AG10803 (cell line): ENCODE measurements around the gene RPS19.
A peak's percentile ranks its signal among the peaks of the same experiment; 100 is the strongest.
"Not testable (repeated sequence)": the region's sequence is repeated elsewhere in the genome, so short reads cannot be mapped to it uniquely, and the experiment has no call there.

Experiments
- DNase-seq: peaks from one replicate; pipeline ENCODE4 v3.0.0; 2010; ENCODE audit warnings: low read depth
- H3K4me3 ChIP-seq: 2 replicates; pipeline ENCODE4 v1.5.1; 2011; ENCODE audit warnings: mild to moderate bottlenecking, low read length, control low read depth
- TF ChIP-seq, protein P1 (sequence below): conservative IDR thresholded peaks from 2 replicates; pipeline ENCODE4 v1.5.1; 2011; ENCODE audit warnings: mild to moderate bottlenecking, low read length, control low read depth, inconsistent platforms

The RPS19 gene

DNA sequence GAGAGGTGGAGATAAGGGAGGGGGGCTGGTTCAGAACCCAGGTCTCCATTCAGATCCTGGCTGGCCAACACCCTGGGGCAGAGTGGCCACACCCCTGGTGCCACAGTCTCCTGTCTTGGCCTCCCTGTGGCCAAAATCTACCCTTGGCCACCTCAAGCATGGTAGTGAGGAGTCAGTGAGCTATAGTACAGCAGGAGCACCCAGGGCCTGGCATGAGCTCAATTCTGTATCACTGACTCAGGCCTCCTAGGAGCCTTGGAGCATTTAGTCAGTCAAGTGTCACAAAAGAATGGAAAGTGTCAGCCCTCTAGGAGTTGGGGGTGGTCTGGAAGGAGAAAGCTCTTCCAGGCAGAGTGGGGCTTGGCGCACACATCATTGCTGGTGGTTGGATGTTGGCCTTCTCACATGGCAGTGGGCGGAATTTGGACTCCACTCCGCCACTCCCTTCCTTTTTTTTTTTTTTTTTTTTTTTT lies 10.4 kb downstream of the RPS19 start:
- TF ChIP-seq, protein P1, sequence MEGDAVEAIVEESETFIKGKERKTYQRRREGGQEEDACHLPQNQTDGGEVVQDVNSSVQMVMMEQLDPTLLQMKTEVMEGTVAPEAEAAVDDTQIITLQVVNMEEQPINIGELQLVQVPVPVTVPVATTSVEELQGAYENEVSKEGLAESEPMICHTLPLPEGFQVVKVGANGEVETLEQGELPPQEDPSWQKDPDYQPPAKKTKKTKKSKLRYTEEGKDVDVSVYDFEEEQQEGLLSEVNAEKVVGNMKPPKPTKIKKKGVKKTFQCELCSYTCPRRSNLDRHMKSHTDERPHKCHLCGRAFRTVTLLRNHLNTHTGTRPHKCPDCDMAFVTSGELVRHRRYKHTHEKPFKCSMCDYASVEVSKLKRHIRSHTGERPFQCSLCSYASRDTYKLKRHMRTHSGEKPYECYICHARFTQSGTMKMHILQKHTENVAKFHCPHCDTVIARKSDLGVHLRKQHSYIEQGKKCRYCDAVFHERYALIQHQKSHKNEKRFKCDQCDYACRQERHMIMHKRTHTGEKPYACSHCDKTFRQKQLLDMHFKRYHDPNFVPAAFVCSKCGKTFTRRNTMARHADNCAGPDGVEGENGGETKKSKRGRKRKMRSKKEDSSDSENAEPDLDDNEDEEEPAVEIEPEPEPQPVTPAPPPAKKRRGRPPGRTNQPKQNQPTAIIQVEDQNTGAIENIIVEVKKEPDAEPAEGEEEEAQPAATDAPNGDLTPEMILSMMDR = no peak
- DNase-seq = peak; percentile 45
- H3K4me3 ChIP-seq = no peak overlapping the region

DNA sequence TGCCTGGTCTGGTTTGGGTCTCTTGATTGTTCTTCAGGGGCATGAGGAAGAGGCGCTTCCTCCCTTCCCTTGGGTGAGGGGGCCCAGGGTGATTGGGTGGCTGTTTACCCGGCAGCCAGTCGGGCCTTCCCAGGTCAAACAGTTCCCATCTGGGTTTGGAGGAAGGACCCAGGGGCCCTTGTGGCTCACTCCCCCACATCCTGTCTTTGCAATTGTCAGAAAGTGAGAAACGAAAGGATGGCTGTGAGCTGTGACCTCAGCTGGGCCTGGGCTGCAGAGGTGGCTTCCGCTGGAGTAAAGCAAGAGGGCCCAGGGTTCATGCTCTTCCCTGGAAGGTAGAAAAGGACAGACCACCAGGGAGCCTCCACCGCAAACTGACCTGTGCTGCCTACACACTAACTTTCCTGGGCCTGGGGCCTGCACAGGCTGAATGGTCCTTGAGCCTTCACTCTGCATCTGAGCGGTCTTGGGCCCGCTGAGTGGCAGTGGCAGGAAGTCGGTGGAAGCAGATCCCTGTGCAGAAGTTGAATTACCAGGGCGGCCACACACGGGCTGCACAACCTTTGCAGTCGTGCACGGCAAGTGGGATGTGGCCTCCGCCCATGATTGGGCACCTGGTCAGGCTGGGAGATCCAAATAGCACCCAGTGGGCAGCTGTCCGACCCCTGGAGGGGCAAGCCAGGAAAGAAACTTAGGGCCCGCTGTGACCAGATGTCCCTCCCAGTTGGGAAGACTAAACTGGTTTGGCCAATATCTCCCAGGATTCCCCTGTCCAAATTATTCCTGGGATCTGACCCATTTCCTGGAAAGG lies 11.7 kb downstream of the RPS19 start:
- H3K4me3 ChIP-seq = no peak overlapping the region
- TF ChIP-seq, protein P1 = no peak
- DNase-seq = no peak

DNA sequence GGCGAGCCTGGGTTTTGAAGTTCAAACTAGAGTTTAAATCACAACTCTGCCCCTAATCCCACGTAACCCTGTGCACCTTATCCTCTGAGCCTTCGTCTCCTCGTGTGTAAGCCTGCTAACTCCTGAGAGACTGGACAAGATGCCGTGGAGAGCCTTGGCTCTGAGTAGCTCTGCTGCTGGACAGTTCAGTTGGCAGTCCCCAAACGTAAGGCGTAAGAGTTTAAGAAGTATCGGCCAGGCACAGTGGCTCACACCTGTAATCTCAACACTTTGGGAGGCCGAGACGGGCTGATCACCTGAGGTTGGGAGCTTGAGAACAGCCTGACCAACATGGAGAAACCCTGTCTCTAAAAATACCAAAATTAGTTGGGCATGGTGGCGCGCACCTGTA lies 12.3 kb downstream of the RPS19 start:
- TF ChIP-seq, protein P1 = no peak
- H3K4me3 ChIP-seq = no peak overlapping the region
- DNase-seq = no peak

DNA sequence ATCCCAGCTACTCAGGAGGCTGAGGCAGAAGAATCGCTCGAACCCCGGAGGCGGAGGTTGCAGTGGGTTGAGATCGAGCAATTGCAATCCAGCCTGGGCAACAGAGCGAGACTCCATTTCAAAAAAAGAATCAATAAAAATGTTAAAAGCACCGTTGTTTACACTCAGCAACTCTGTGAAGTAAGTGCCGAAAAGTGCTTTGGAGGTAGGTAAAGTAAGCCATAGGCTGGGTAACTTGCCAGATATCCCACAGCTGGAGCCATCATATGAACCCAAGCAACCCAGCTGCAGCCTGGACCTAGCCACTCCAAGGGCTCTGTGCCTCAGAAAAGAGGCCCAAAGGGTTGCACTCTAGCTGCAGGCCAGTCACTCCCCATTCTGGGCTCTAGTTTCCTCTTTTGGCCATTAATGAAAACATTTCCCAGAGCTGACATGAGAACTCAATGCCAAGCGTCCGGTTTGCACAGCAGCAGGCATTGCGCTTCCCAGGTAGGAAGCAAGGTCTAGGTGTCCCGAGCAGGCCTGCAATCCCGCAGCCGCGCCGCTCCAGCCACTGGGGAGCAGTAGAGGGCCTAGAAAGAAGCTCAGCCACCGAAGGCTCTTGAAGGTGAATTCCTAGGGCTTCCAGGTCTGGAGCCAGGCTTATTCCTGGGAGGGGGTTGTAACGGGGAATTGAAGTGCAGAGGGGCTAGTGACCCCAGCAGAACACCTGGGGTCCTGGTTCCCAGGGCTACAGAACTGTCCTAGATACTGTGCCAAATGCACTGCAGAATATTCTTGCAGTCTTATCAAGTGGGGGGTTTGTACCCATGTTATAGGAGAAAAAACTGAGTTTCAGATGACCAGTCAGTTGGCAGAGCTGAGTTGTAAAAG lies 13.0 kb downstream of the RPS19 start:
- peak; percentile 52 for DNase-seq
- TF ChIP-seq, protein P1 = peak; percentile 65
- H3K4me3 ChIP-seq = no peak overlapping the region

DNA sequence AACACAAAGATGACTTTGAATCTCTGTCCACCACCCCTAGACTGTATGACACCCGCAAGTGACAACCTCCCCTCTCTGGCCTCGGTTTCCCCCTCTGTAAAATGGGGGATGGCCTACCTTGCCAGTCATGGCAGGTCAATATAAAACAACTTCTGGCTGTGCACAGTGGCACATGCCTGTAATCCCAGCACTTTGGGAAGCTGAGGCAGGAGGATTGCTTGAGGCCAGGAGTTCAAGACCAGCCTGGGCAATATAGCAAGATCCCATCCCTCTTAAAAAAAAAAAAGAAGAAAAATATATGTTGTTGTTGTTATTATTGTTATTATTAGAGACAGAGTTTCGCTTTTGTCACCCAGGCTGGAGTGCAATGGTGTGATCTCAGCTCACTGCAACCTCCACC lies 15.9 kb downstream of the RPS19 start:
- not testable (repeated sequence) for H3K4me3 ChIP-seq, DNase-seq

DNA sequence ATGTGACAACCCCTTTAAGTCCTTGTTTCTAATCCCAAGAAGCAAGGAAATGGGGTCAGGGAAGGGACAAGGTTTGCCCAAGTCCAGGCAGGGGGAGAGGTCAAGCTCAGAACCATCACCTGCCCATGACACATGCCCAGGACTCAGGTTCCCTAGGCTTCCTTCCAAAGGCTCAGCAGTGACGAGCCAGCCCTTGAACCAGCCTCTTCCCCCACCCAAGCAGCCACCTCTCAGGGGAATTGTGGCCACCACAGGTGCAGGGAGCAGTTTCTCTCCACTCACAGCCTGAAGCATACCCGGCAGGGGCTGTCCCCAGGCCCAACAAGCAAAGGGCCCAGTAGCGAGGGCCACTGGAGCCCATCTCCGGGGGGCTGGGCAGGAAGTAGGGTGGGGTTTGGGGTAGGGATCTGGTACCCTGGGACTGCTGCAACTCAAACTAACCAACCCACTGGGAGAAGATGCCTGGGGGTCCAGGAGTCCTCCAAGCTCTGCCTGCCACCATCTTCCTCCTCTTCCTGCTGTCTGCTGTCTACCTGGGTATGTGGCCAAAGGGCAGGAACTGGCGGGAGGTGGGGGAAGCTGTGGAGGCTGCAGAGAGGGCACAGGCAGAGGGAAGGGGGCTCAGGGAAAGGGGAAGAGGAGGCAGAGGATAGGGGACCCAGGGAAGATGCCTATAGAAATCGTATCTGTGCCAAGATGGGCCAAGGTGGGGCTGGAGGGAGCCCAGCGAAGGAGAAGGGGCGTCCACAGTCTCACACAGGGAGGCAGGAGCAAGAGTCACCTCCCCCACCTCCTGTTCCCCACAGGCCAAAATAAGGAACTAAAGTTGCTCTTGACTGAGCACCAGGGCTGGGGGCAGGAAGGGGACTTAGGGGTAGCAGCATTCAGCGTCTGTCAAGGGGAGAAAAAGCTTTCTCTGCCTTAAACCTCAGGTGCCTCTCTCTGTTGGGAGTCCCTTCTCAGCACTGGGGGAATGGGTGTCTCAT lies 17.1 kb downstream of the RPS19 start, which contains the start of gene CD79A:
Gene CD79A, plus strand, starts transcription at position 433 of the 986 bp plus-strand sequence. Its CDS starts 26 bp downstream, at position 459.
- no peak for DNase-seq
- H3K4me3 ChIP-seq = no peak within 1 kb of the TSS
- TF ChIP-seq, protein P1 = no peak
